GM12878 (cell line): ENCODE data around the gene FLYWCH2. TPM values are rescaled to one million over a fixed set of nuclear protein-coding genes. Genes with fewer than 3 reads are reported as not detected.
A peak's percentile ranks its signal among the peaks of the same experiment; 100 is the strongest.

Experiments used
- ATAC-seq: fragments of 200-7000 bp; cut with Tn5 transposase; 3 replicates; pipeline ENCODE4 v1.9.1; 2020; ENCODE audit warnings: mild to moderate bottlenecking, moderate library complexity
- BruUV-seq: library from RNA; stranded (reverse); fragments of 400-500 nt; replicated peaks from 2 replicates; lab custom pipeline; 2021; lab: Mats Ljungman, UMichigan
- CTCF ChIA-PET: fragments of 300-600 bp; sonication (Branson Sonifier 250); formaldehyde crosslinking; extraction: SDS; loops from one replicate; lab custom pipeline; 2021; ENCODE audit warnings: inconsistent platforms; lab: Yijun Ruan, JAX
- POLR2A ChIA-PET: fragments of 350-600 bp; formaldehyde crosslinking; extraction: SDS; loops from one replicate; lab custom pipeline; 2021; ENCODE audit warnings: inconsistent platforms; lab: Charles Lee
- RAD21 ChIA-PET: fragments of 300-600 bp; sonication (Branson Sonifier 250); formaldehyde crosslinking; loops from one replicate; lab custom pipeline; 2023; ENCODE audit warnings: antibody characterized with exemption; ENCODE audit not compliant: unreplicated experiment; lab: Charles Lee
- SMC1A ChIA-PET: fragments of 300-600 bp; sonication (Branson Sonifier 250); formaldehyde crosslinking; loops from one replicate; lab custom pipeline; 2023; ENCODE audit not compliant: unreplicated experiment, uncharacterized antibody; lab: Charles Lee
- DNase-seq: peaks from one replicate; pipeline ENCODE4 v3.0.0-alpha.2; 2011; ENCODE audit warnings: low read depth, low spot score
- FAIRE-seq: peaks from 3 replicates; lab custom pipeline; 2011; peaks lifted over from hg19 to GRCh38; lab: Jason Lieb, UNC
- H2AFZ ChIP-seq: 2 replicates; pipeline ENCODE4 v1.6.0; 2011; ENCODE audit warnings: low read depth, low read length, control low read depth; ENCODE audit not compliant: control insufficient read depth
- H3K27ac ChIP-seq: 2 replicates; pipeline ENCODE4 v1.5.1; 2011; ENCODE audit warnings: control low read depth; ENCODE audit not compliant: control insufficient read depth, insufficient read depth
- H3K27me3 ChIP-seq, 2 experiments: replicated peaks in 1 of 2; 2 replicates each; pipeline versions ENCODE4 v1.6.0 to v1.6.1; 2011; ENCODE audit warnings: low read length in 1 of 2; ENCODE audit not compliant: control insufficient read depth in 2 of 2, insufficient read depth in 2 of 2
- H3K36me3 ChIP-seq, 2 experiments: 2 replicates each; pipeline ENCODE4 v1.5.1; 2011; ENCODE audit warnings: low read length in 1 of 2; ENCODE audit not compliant: control insufficient read depth in 2 of 2, insufficient read depth in 2 of 2
- H3K4me1 ChIP-seq: 2 replicates; pipeline ENCODE4 v1.6.1; 2011; ENCODE audit warnings: mild to moderate bottlenecking, low read length, moderate library complexity, mixed read lengths; ENCODE audit not compliant: control insufficient read depth, insufficient read depth
- H3K4me2 ChIP-seq: 2 replicates; pipeline ENCODE4 v1.6.0; 2011; ENCODE audit warnings: control low read depth; ENCODE audit not compliant: control insufficient read depth, insufficient read depth
- H3K4me3 ChIP-seq: fragments of 200-600 bp; sonication (generic); 2 replicates; pipeline ENCODE4 v1.5.1; 2016
- H3K79me2 ChIP-seq: 2 replicates; pipeline ENCODE4 v1.6.0; 2011; ENCODE audit warnings: low read length; ENCODE audit not compliant: control insufficient read depth, insufficient read depth
- H3K9ac ChIP-seq: 2 replicates; pipeline ENCODE4 v1.8.0; 2011; ENCODE audit warnings: low read length, control low read depth, mixed read lengths; ENCODE audit not compliant: control insufficient read depth, insufficient read depth
- H3K9me3 ChIP-seq: replicated peaks from 3 replicates; pipeline ENCODE4 v1.5.1; 2011; ENCODE audit warnings: mild to moderate bottlenecking, low read length; ENCODE audit not compliant: control insufficient read depth, insufficient read depth
- H4K20me1 ChIP-seq: 2 replicates; pipeline ENCODE4 v1.6.0; 2011; ENCODE audit not compliant: control insufficient read depth, insufficient read depth
- BACH1 ChIP-seq: fragments of 450-650 bp; IDR thresholded peaks from 2 replicates; pipeline ENCODE4 v1.6.1; 2017; ENCODE audit warnings: mild to moderate bottlenecking, borderline replicate concordance
- BCL11A ChIP-seq: IDR thresholded peaks from 2 replicates; pipeline ENCODE4 v1.6.1; 2011; ENCODE audit warnings: low read depth, low read length
- CBX3 ChIP-seq: fragments of 200-600 bp; sonication (generic); IDR thresholded peaks from 2 replicates; pipeline ENCODE4 v1.6.1; 2016; ENCODE audit warnings: low read depth, borderline replicate concordance
- EGR1 ChIP-seq, 2 experiments: IDR thresholded peaks; 1 replicate in 1 of 2; 2 replicates in 1 of 2; pipeline ENCODE4 v1.6.1; 2011 to 2012; ENCODE audit warnings: low read depth in 2 of 2, low read length in 2 of 2, borderline replicate concordance in 1 of 2, mild to moderate bottlenecking in 1 of 2, moderate library complexity in 1 of 2
- IKZF1 ChIP-seq: fragments of 450-650 bp; conservative IDR thresholded peaks from 2 replicates; pipeline ENCODE4 v1.6.1; 2017; ENCODE audit warnings: antibody characterized with exemption, mild to moderate bottlenecking
- NFXL1 ChIP-seq: fragments of 450-650 bp; IDR thresholded peaks from 2 replicates; pipeline ENCODE4 v1.6.1; 2017; ENCODE audit warnings: antibody characterized with exemption, mild to moderate bottlenecking, borderline replicate concordance
- NFYA ChIP-seq: IDR thresholded peaks from 2 replicates; pipeline ENCODE4 v1.6.1; 2011; ENCODE audit warnings: low read depth, mild to moderate bottlenecking, low read length, improper control_type of control experiment, borderline replicate concordance
- NR2F1 ChIP-seq: fragments of 450-650 bp; conservative IDR thresholded peaks from 2 replicates; pipeline ENCODE4 v1.6.1; 2017; ENCODE audit warnings: mild to moderate bottlenecking
- ZBED1 ChIP-seq: IDR thresholded peaks from 2 replicates; pipeline ENCODE4 v1.6.1; 2016; ENCODE audit warnings: borderline replicate concordance
- ZBTB4 ChIP-seq: fragments of 450-650 bp; formaldehyde crosslinking; IDR thresholded peaks from 2 replicates; pipeline ENCODE4 v1.4.0; 2022; ENCODE audit warnings: mild to moderate bottlenecking, moderate library complexity
- WGBS: methylation state at CpG from one replicate; pipeline ENCODE4 v1.1.6; 2016; ENCODE audit warnings: low lambda C conversion rate; ENCODE audit not compliant: insufficient replicate concordance, insufficient coverage; ENCODE audit errors: missing lambda C conversion rate; 5-methylcytosine and 5-hydroxymethylcytosine counted together
- in situ Hi-C: fragments of 300-500 bp; cut with MboI; formaldehyde crosslinking; loops from 9 replicates; pipeline ENCODE4 v1.14.3; 2018; ENCODE audit warnings: mixed read lengths
- intact Hi-C: fragments of 100-400 bp; cut with micrococcal nuclease; formaldehyde crosslinking; loops from one replicate; pipeline ENCODE4 v1.14.2; 2022; ENCODE audit not compliant: unreplicated experiment
- polyA plus RNA-seq, 11 experiments: library from polyadenylated mRNA; depleted of rRNA in 4 of 11; unstranded in 6 of 11; stranded (reverse) in 5 of 11; fragments of >200 nt; fragmentation: Nextera tagmentation in 4 of 11; fragmentation: Illumina TruSeq in 1 of 11; extraction: Ambion mirVana in 4 of 11; extraction: Trizol in 1 of 11; gene quantifications; 1 replicate in 1 of 11; 2 replicates in 10 of 11; pipeline versions ENCODE4 v1.2.1 to v1.2.3, GENCODE V29; 2011 to 2016; ENCODE audit warnings: inconsistent platforms in 2 of 11, missing spikeins in 2 of 11, low read depth in 1 of 11
- total RNA-seq, 4 experiments: library from RNA; depleted of rRNA in 3 of 4; stranded (reverse); fragments of >200 nt in 3 of 4; fragmentation: Illumina TruSeq in 1 of 4; extraction: Trizol in 1 of 4; gene quantifications; 2 replicates each; pipeline versions ENCODE4 v1.2.1 to v1.2.3, GENCODE V29; 2013 to 2021
- TF ChIP-seq, protein P1 (sequence below): fragments of 450-650 bp; IDR thresholded peaks from 2 replicates; pipeline ENCODE4 v1.6.1; 2018; ENCODE audit warnings: borderline replicate concordance, mild to moderate bottlenecking; ENCODE audit not compliant: partially characterized antibody

FLYWCH2 gene
- total and polyA plus RNA-seq, 10 of the 15 experiments (the other 5 are each of a cell fraction or from before 2014, with no cell fraction given): 0.27 to 43.1 (median 17.7) TPM

DNA sequence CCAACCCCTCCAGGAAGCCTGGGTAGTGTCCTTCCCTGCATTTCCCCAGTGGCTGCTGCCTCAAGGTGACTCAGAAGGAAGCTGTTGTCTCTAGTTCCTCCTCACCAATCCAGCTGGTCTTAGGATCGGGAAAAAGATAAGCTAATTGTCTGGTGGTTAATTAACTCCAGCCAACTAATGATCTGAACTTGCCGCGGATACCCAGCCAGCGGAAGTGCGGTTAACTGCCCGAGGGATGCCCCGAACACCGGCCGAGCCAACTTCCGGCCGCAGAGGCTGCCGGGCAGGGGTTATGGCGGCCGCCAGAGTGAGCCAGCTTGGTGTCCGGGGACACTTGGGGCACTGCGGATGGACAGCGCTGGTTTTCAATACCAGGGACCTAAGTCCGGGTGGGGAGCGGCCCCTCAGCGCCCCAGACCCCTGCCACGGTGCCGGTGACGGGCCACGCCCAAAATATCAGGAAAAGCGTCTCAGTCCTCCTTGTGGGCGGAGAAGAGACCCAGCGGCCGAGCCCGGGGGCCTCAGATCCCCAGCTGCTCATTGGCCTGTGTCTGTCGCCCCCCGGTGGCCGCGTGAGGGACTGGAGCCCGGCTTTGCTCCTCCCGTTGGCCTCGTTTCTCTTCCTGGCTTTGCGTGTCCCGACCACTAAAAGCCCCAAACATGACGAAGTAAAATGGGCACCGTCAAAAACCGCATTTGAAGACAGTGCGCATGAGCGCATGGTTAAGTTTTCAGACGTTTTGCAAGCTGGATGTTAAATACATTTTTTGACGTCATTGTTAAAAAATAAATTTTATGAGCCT lies 14.8 kb upstream of the FLYWCH2 start (continued):
- TF ChIP-seq ZBTB4 (CRISPR knock-in tag) (no peak), CBX3 (no peak), IKZF1 (peak; percentile 93), ZBED1 (no peak)

DNA sequence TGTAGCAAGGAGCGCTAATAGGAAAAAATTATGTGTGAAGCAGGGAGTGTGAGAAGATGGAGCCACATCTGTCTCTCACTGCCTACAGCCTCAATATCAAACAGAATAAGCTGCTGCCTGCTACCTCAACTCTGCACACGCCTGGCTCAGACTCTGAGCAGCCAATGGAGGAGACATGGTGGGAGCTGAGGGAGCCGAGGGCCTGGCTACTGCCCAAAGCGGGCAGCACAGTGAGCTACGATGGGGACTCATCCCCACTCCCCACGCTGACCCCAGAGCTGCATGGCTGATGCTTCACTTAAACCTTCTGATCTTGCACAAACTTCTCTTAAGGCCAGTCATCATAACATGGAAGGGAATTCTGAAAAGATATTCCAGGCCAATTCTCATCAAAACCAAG lies 11.1 kb upstream of the FLYWCH2 start:
- no peak overlapping the region for H3K9ac ChIP-seq
- peaks cover 4% of the 10 kb centered on the region for H3K4me1 ChIP-seq
- H3K79me2 ChIP-seq: no peaks in the 10 kb centered on the region
- H3K36me3 ChIP-seq: no peaks in the 10 kb centered on the region
- in situ Hi-C loops (no loop called here), intact Hi-C loops (no loop called here)
- CTCF ChIA-PET: interaction anchor here (0.8 to 6.7 kb wide), 9 partner anchors 11 to 55 kb away, joined by 3 to 80 read pairs (median 12); partner anchors contain the start of genes FLYWCH1 and FLYWCH2
- no peaks in the 10 kb centered on the region for H3K9me3 ChIP-seq
- H2AFZ ChIP-seq: no peak overlapping the region
- SMC1A ChIA-PET: interaction anchor here (1.0 to 1.7 kb wide), 4 partner anchors 33 to 45 kb away, joined by 3 to 6 read pairs (median 3); partner anchors contain the start of gene FLYWCH1
- 39% methylated on average over 6 of the region's 6 CpGs for WGBS
- RAD21 ChIA-PET: interaction anchor here (0.6 to 1.8 kb wide), 5 partner anchors 11 to 153 kb away, joined by 3 to 6 read pairs (median 4); partner anchors contain the start of genes FLYWCH1 and FLYWCH2
- DNase-seq (no peak), FAIRE-seq (no peak), ATAC-seq (no peak)
- no peaks in the 10 kb centered on the region; a peak in 1 of 4 replicates for H3K27me3 ChIP-seq
- TF ChIP-seq NFYA: no peak
- no peak for TF ChIP-seq BACH1
- TF ChIP-seq NFXL1: no peak
- no peak for TF ChIP-seq NR2F1
- TF ChIP-seq, protein P1, sequence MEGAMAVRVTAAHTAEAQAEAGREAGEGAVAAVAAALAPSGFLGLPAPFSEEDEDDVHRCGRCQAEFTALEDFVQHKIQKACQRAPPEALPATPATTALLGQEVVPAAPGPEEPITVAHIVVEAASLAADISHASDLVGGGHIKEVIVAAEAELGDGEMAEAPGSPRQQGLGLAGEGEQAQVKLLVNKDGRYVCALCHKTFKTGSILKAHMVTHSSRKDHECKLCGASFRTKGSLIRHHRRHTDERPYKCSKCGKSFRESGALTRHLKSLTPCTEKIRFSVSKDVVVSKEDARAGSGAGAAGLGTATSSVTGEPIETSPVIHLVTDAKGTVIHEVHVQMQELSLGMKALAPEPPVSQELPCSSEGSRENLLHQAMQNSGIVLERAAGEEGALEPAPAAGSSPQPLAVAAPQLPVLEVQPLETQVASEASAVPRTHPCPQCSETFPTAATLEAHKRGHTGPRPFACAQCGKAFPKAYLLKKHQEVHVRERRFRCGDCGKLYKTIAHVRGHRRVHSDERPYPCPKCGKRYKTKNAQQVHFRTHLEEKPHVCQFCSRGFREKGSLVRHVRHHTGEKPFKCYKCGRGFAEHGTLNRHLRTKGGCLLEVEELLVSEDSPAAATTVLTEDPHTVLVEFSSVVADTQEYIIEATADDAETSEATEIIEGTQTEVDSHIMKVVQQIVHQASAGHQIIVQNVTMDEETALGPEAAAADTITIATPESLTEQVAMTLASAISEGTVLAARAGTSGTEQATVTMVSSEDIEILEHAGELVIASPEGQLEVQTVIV: no peak
- TF ChIP-seq BCL11A: no peak
- TF ChIP-seq EGR1 (IDR thresholded peaks at IDR 0.05; ENCODE audit: borderline replicate concordance in 1 of 2, low read depth in 2 of 2, low read length in 2 of 2): no peak
- H3K4me2 ChIP-seq: no peak overlapping the region
- no TSS peak for BruUV-seq
- no peak overlapping the region for H3K4me3 ChIP-seq
- POLR2A ChIA-PET: no interaction called here
- no peak overlapping the region for H3K27ac ChIP-seq
- H4K20me1 ChIP-seq: no peaks in the 10 kb centered on the region
